ENCODE results near the gene NHLRC2.

Gene NHLRC2

DNA sequence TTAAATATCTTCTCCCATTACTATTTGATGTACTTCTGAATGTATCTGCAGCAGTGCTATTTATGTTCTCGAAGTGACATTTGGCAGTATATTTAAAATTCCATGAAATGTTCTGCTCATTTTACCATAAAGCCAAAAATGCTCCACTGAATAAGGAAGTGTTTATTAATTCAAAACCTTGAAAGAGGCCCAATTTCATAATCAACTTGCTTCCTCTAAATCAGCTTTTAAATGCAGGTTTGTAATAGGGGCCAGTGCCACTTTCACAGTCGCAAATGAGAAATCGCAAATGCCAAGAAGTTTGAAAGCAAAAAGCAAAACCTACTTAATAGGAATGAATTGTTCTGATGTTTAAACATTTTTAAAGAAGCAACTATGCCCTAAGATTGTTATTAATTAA, 11.4 kb downstream of the NHLRC2 start:
- no peak for DNase-seq

DNA sequence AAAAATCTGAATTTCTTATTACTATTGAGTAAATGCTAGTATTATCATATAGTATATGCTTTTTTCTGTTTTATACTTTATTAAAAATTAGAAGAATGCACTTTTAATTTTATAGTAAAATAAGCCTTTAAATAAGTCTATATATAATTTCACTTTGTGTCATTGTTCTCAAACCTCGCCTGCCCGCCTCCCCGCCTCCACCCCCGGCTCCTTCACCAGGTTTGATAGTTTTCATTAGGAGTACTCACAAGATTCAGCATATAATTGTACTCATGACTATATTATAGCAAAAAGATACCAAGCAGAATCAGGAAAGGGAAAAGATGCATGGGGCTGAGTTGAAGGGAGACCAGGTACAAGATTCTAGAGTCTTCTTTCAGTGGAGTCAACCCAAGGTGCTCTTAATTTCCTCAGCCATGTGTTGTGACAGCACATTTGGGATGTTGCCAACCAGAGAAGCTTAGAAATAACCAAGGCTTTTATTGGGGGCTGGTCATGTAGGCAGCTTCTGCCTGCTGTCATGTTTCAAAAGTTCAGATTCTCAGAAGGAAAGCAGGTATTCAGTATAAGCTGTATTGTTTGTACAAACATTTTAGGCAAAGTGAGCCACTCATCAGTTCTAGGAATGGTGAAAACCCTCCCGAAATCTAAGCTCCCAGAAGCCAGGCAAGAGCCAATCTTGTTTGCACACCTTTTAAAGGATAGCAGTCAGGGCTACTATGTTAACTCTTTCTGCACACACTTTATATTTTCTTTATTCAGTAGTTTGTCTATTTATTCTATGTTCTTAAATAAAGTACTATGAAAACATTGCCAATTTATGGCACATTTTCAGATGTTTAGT, 12.3 kb downstream of the NHLRC2 start:
- no peak for DNase-seq

DNA sequence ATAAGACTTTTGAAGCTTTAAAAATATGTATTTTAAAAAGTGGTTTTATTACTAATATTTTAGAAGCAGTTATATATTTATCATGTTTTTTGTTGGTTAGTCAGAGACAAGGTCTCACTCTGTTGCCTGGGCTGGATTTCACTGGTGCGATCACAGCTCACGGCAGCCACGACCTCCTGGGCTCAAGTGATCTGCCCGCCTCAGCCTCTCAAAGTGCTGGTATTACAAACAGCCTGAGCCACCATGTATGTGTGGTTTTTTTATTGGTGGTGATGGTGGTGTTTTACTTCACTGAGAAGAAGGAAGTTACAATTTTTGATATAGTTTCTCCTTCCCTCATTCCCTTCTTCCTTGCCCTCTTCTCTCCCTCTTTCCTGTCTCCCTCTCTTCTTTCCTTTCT, 13.4 kb downstream of the NHLRC2 start:
- no peak for DNase-seq

DNA sequence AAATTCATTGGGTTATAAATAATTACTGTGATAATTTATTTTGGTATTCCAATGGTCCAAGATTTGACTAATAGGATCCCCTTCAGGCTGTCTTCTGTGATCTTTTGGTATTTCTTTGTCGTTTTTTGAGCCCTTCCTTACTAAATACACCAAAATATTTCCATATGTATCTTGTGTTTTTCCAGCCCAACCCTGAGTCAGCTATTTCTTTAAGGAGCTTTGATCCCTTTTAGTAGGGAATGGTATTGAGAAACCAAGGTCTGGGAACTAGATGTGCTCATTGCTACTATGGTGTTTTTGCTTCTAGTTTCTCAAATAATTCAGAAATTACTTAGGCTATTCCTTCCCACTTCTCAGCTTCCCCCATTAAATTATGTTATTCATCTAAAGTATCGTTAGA, 15.3 kb downstream of the NHLRC2 start:
- DNase-seq: no peak

DNA sequence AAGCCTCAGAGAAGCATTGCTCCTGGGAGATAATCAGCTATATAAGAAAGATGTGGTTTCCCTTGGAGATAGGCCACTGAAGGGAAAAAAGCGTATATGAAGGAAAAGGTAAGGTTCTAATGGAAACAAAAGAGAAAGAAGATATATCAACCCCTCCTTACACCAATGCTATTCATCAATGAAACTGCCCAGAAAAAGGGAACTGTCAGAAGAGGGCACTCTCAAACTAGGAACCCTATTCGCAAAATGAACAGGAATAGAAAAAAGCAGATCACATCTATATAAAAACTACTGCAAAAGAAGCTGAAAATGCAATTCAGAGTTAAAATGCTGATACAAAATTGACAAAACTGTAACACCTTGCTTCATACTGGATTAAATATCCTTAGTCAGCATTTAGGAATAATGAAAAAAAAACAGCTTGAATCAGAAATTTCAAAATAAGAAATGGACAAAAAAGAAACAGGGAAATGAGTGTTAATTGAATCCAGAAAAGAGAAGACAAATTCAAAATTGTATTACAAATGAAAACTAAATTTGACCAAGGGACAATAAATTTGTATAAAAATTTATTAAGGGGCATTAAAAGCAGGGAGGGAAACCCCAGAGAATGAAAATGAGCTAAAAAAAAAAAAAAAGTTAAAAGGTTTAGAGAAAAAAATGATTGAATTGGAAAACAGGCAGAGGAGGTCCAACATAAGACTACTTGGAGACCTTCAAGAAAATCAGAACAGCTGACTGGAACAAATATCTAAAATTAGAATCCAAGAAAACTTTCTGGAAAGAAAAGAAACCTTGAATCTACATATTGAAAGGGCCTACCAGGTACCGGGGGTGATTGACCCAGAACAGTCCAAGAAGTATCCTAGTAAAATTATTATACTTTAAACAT, 17.9 kb downstream of the NHLRC2 start:
- DNase-seq: no peak

DNA sequence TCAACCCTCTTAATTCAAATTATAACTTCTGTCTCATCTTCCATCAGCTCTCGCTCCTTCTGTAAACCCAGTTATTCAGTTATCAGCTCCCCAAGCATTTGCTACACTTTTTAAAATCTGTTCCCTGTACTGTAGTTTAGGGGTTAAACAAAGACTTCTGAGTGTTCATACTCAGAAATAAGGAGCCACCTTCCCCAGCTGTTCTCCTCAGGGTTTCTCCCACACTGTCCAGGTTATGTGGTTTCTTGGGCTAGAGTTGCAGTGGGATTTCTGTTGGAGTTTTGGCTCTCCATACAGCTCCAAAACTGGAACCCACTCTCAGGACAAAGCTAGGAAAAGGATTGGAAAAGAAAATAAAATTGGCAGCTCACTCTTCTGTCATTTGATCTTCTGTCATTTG, 20.8 kb downstream of the NHLRC2 start:
- DNase-seq: no peak

DNA sequence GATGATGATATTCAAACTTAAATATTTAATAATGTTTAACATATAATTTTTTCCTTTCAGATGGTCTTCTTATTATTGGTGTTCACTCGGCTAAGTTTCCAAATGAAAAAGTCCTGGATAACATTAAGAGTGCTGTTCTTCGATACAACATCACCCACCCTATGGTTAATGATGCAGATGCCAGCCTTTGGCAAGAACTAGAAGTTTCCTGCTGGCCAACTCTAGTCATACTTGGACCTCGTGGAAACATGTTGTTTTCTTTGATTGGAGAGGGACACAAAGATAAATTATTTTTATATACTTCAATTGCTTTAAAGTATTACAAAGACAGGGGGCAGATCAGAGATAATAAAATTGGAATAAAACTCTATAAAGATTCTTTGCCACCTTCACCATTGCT, 22.0 kb downstream of the NHLRC2 start:
- no peak for DNase-seq

DNA sequence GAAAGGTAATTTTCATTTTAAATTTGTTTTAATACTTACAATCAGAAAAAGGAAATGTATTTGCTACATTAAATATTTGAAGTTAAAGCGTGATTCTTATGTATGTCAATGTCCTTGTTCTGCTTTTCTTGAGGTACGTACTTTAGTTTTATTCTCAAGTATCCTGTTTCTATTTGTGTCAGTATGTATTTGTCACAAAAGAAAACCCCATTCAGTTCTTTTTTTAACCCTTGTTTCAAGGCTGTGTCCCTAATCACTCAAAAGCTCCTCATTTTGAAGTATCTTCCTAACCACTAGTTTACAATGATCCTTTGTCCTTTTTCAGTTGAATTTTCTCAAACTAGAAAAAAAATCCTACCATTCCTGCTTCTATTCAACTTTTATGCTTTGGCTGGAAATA, 25.2 kb downstream of the NHLRC2 start:
- no peak for DNase-seq

DNA sequence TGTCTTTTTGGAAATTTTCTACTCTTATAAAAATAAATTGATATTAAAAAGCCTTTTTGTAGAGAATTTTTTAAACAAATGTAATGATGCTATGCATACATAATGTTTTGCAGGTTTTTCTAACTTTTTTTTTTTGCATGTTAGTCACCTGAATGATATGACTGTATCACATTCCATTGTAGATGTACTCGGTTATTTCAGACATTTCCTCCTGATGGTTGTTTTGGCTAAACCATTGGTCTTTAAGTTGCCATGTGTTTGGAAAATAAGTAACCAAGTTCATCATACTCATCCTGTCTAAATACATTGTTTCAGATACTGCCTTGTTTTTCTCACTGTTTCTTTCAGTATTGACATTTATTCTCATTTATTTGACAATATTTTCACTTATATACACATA, 25.8 kb downstream of the NHLRC2 start:
- no peak for DNase-seq

DNA sequence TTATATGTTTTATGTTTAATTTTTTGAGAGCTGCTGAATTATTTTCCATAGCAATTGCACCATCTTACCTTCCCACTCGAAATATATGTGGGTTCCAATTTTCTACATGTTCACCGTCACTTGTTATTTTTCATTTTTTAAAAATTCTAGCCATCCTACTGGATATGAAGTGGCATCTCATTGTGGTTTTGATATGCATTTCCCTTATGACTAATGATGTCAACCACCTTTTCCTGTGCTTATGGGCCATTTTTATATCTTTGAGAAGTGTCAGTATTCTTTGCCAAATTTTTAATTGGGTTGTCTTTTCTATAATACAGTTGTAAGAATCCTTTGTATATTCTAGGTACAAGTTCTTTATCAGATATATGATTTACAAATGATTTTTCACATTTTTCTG, 27.8 kb downstream of the NHLRC2 start:
- DNase-seq: no peak

DNA sequence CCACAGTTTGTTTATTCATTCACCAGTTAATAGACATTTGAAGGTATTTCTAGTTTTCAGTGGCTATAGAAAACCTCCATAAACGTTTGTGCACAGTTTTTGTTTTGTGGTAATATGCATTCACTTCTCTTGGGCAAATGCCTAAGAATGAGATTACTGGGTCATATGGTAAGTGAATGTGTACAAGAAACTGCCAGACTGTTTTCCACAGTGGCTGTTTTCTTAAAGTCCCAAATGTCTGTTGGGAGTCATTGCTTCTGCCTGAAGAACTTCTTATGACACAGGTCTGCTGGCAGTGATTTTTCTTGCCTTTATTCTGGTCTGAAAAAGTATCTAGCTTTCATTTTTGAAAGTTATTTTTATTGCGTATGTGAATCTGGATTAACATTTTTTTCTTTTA, 35.5 kb downstream of the NHLRC2 start:
- DNase-seq: no peak

DNA sequence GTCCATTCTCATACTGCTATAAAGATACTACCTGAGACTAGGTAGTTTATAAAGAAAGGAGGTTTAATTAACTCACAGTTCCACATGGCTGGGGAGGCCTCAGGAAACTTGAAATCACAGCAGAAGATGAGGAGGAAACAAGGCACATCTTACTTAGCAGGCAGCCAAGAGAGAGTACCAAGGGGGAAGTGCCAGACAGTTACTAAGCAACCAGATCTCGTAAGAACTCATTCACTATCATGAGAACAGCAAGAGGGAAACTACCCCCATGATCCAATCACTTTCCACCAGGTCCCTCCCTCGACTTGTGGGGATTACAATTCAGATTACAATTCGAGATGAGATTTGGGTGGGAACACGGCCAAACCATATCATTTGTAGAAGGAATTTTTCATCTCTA, 36.3 kb downstream of the NHLRC2 start:
- DNase-seq: no peak

DNA sequence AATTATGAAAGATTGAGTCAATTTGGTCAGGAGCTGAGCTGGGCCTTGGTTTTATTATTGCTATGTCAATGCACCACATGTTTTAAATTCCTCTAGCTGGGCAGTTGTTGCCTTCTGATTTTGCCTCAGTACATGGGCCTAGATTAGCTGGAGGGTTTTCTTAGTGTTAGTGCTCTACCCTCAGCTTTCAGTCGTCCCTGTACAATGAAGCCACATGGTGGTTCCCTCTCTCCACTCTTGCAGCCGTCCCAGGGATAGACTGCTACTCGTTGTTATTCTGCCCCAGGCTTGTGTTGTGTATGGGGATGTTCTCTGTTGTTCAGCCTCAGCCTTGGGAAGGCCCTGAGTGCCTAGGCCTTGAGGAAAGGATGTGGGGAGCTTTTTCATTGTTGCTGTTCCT, 37.0 kb downstream of the NHLRC2 start:
- no peak for DNase-seq

DNA sequence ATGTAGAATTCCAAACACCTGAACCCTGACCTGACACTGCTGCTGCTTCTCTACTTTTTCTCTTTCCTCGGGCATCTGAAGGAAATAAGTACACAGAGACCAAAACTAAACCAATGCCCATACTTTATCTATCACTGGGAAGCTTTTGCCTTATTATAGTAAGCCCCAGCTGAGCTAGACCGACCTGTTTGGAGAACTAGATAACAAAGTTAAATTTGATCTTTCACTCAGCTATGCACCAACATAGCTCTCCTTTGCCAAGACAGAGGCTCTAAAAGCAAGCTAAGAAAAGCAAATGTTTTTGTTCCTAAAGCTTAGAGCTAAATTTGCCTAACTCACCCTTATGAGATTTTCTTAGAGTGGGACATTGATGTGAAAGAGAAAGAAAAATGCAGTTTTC, 39.1 kb downstream of the NHLRC2 start:
- no peak for DNase-seq

DNA sequence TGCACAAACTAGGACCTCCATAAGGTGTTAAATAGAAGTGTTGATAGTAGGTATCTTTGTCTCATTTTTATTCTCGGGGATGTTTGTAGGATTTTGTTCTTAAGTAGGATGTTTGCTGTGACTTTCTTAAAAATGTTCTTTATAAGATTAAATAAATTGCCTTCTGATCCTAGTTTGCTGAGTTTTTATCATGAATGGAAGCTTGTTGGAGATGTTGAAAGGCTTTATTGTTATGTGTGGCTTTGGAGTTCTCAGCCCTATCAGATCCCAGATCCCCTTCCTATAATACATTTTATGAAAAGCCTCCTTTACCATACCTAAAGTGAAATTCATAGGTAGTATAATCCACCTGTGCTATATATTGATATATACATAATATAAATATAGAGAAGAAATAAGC, 40.1 kb downstream of the NHLRC2 start:
- DNase-seq: no peak

DNA sequence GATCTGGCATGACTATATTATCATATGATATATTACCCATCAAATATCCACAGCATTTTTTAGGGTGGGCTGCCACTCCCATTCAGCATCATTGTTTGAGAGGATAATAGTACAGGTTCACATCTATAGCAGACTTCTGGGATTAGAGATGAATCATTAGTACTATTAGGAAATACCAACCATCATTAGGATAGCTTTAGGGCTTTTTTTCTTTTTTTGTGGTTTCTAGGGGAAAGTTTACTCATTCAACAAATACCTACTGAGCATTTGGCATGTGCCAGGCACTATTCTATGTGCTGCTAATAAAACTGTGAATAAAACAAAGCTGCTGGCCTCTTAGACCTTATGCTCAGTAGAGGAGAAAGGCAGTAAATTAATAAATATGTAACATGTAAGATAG, 40.6 kb downstream of the NHLRC2 start:
- DNase-seq: no peak

DNA sequence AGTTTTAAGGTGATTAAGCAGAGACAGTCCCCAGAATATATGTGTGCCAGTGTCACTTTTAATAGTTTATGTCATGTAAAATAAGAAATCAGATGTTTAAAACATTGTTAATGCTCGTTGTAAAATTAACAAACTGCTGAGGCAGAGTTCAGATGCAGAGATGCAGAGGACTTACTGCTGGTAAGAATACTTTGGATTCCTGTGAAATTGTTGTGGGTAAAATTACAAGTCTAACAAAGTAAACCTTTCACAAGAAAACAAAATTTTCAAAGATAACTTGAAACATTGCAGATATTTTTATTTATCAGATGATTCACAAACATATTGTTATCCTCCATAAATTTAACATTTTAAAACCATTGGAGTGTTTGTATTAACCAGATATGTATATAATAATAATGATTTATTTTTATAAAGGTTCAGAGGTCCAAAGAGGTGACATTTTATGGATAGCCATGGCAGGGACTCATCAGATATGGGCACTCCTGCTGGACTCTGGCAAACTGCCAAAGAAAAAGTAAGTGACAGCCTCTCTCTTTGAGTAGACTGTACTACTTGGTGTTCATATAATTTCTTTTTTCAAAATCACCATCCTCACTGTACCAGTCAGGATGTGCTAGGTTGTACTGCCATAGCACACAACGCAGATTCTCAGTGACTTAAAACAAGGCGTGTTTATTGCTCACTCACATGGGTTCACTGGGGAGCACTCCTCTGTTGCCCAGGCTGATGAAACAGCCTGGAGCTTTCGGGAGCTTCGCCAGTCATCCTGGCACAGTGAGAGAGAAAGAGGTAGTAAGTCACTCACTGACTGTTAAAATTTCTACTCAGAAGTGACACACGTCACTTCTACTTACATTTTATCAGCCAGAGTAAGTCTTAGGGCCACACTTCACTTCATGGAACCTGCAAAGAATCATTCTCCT, 43.5 kb downstream of the NHLRC2 start:
- no peak for DNase-seq

DNA sequence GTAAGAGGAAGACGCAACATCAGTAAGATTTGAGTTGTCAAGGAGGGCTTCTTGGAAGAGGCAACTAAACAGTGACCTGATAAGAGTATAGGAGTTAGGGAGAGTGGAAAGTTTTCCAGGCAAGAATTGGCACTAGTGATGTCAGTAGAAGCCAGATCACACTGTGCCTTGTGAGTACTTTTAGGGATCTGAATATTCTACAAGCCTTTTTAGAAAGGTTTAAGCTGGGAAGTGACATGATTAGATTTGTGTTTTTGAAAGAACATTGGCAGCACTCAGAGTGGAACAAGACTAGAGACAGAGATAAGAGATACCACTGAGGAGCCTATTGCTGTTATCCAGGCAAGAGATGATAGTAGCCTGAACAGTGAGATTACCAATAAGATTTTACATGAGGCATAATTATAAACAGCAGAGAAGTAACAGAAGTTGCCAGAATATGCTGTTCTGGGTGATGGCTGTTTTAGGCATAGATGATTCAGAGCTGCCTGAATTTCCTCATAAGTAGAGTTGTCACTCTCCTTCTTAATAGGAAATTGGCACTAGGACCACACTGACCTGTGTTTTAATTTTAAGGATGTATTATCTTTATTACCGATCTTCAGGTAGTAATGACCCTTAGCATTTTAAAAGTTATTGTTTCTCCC, 45.6 kb downstream of the NHLRC2 start:
- no peak for DNase-seq

DNA sequence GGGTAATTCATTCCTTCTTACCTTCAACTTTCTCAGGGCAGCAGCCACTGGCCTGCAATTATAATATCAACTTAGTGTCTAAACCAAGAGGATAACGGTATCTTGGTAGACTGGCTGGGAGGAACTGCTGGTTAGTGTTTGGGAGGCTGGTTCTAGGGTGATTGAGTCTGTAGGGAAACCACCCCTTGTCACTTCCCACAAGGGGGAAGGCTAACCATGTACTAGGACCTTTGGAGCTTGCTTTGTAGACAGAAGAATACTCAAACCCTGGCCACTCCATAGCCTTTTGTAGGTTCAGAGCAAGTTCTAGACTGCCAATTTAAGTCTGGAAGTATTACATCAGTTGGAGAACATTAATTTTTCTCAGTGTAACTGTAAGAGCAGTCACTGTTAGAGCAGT, 51.3 kb downstream of the NHLRC2 start:
- no peak for DNase-seq

DNA sequence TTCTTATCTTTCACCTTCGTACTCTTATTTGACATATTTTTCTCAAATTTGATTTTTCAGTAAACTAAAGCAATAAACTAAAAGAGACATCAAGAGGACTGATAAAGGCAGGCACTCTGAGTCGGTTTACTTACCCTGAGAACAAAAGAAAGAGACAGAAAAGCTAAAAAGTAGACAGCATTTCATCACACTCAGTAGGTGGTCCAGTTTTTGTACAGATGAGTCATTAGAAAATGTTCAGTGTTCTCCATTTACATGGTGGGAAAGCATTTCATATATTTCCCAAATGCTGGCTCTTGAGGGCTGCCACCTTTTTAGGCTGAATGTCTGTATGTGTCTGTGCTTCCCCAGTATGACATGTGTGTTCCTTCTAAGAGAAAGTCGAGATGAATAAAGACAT, 52.7 kb downstream of the NHLRC2 start:
- DNase-seq: no peak

DNA sequence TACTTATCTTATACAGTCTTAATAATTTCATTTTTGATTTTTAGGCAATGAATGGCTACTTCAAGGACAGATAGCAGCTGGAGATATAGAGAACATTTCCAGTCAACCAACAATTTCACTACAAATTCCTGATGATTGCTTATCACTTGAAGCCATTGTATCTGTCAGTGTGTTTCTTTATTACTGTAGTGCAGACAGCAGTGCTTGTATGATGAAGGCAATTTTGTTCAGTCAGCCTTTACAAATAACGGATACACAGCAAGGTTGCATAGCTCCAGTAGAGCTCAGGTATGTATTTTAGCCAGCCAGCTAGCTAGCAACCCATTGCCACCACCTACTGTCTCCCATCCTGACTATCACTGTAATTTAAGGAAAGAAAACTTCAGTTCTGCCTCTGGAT, 53.8 kb downstream of the NHLRC2 start:
- no peak for DNase-seq

DNA sequence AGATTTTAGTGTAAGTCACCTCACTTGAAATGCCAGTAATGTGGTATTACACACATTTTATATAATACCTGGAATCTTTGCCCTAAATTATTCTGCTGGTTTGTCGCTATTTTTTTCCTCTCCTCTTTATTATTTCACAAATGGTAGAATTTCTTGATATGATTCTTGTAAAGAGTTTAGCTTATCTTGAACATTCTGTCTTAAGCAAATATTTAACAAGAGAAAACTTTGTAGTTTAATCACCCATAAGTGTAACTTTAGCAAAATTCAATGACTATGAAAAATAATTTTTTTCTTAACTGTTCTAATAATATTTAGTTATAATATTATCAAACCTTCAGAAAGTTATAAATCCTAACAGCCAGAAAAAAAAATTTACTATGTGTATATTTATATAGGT, 56.7 kb downstream of the NHLRC2 start:
- no peak for DNase-seq

DNA sequence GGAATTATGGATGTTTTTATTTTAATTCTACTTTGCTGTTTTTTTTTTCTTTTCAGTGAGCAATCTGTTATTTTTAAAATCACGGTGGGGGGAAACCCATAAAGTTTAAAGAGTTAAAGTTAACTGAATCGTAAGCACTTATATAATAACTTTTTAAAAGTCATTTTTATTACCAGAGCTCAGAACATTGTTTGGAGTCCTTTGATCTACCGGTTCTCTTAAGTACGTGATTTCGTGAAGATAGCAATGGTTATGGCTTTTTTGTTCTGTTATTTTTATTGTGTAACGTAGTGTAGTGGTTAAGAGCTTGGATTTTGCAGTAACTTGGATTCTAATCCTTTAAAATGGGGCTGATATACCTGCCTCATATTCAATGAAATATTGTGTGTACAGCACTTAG, 57.4 kb downstream of the NHLRC2 start:
- DNase-seq: no peak

Data from left hindlimb (tissue), 1 donor.